BE2C (cell line): ENCODE data around the gene KRTAP9-3. TPM values are rescaled to one million over a fixed set of nuclear protein-coding genes. Genes with fewer than 3 reads are reported as not detected.
"Not testable (repeated sequence)": the region's sequence is repeated elsewhere in the genome, so short reads cannot be mapped to it uniquely, and the experiment has no call there.

Experiments used
- DNase-seq: peaks from one replicate; pipeline ENCODE4 v3.0.0-alpha.2; 2020
- H3K27me3 ChIP-seq: fragments of 250-450 bp; sonication (Bioruptor Pico); 2 replicates; pipeline ENCODE4 v1.5.1; 2020; ENCODE audit warnings: mild to moderate bottlenecking
- H3K36me3 ChIP-seq: fragments of 250-450 bp; sonication (Bioruptor Pico); 2 replicates; pipeline ENCODE4 v1.5.1; 2020; ENCODE audit warnings: mild to moderate bottlenecking
- H3K4me1 ChIP-seq: fragments of 250-450 bp; sonication (Bioruptor Pico); 2 replicates; pipeline ENCODE4 v1.5.1; 2020
- H3K4me3 ChIP-seq: 2 replicates; pipeline ENCODE4 v1.5.1; 2011; ENCODE audit warnings: low read depth, low read length
- H3K9me3 ChIP-seq: fragments of 250-450 bp; sonication (Bioruptor Pico); 2 replicates; pipeline ENCODE4 v1.5.1; 2020
- CTCF ChIP-seq: IDR thresholded peaks from 2 replicates; pipeline ENCODE4 v1.5.1; 2012; ENCODE audit warnings: mild to moderate bottlenecking, low read depth, low read length
- polyA plus RNA-seq: library from polyadenylated mRNA; unstranded; fragments of >200 nt; gene quantifications from one replicate; pipeline ENCODE4 v1.2.1, GENCODE V29; 2012; ENCODE audit warnings: low read depth, missing spikeins; ENCODE audit not compliant: insufficient read length, insufficient read depth

Gene KRTAP9-3
- not detected for polyA plus RNA-seq

GRCh38 chr17:41232399-41233105 is at the start of gene KRTAP9-3:
TSS of gene KRTAP9-3 (plus strand) at chr17:41232449. CDS start at chr17:41232502, 53 bp downstream.
- H3K9me3 ChIP-seq, H3K4me1 ChIP-seq, H3K4me3 ChIP-seq, H3K36me3 ChIP-seq, DNase-seq: not testable (repeated sequence)
- peaks cover 47% of the 10 kb centered on the region for H3K27me3 ChIP-seq

- no peak for TF ChIP-seq CTCF
- no peak within 1 kb of the TSS for H3K4me3 ChIP-seq
- H3K4me1 ChIP-seq, result no peaks in the 10 kb centered on the region
- peak; percentile 16 for DNase-seq
- no peaks in the 10 kb centered on the region; the same call in 1 of the 2 replicates for H3K9me3 ChIP-seq
- peaks cover 35% of the 10 kb centered on the region for H3K27me3 ChIP-seq
- H3K36me3 ChIP-seq, result no peaks in the 10 kb centered on the region
Observed at GRCh38 chr17:41184480-41184961, 47.7 kb upstream of the KRTAP9-3 start, which contains the start of gene KRTAP4-1. TSS of gene KRTAP4-1 (minus strand) at chr17:41184911. CDS start at chr17:41184854, 57 bp downstream.

GRCh38 chr17:41185001-41185400 is 47.2 kb upstream of the KRTAP9-3 start:
- Histone ChIP-seq H3K9me3 (no peaks in the 10 kb centered on the region; the same call in 1 of the 2 replicates), H3K4me3 (no peak overlapping the region), H3K27me3 (peaks cover 35% of the 10 kb centered on the region), H3K4me1 (no peaks in the 10 kb centered on the region), H3K36me3 (no peaks in the 10 kb centered on the region)
- no peak for TF ChIP-seq CTCF
- no peak for DNase-seq

- Histone ChIP-seq H3K36me3 (no peaks in the 10 kb centered on the region), H3K27me3 (peaks cover 30% of the 10 kb centered on the region), H3K9me3 (no peaks in the 10 kb centered on the region; the same call in 1 of the 2 replicates), H3K4me3 (no peak overlapping the region), H3K4me1 (no peaks in the 10 kb centered on the region)
- no peak for TF ChIP-seq CTCF
- DNase-seq, result no peak
Observed at GRCh38 chr17:41186872-41187271, 45.4 kb upstream of the KRTAP9-3 start.

- H3K27me3 ChIP-seq, result peaks cover 18% of the 10 kb centered on the region
- not testable (repeated sequence) for H3K4me1 ChIP-seq, H3K9me3 ChIP-seq, DNase-seq, H3K4me3 ChIP-seq, H3K36me3 ChIP-seq
Observed at GRCh38 chr17:41189837-41190318, 42.4 kb upstream of the KRTAP9-3 start, which contains the start of gene KRTAP9-1. TSS of gene KRTAP9-1 (plus strand) at chr17:41189887. CDS start at chr17:41189887, 0 bp downstream.

GRCh38 chr17:41190328-41190727 is 41.9 kb upstream of the KRTAP9-3 start:
- DNase-seq, result no peak
- no peaks in the 10 kb centered on the region for H3K9me3 ChIP-seq
- H3K4me1 ChIP-seq, result no peaks in the 10 kb centered on the region
- no peak for TF ChIP-seq CTCF
- peaks cover 17% of the 10 kb centered on the region for H3K27me3 ChIP-seq
- no peak overlapping the region for H3K4me3 ChIP-seq
- H3K36me3 ChIP-seq, result no peaks in the 10 kb centered on the region

- H3K27me3 ChIP-seq, result no peaks in the 10 kb centered on the region
- no peak overlapping the region for H3K4me3 ChIP-seq
- H3K36me3 ChIP-seq, result no peaks in the 10 kb centered on the region
- TF ChIP-seq CTCF, result no peak
- no peaks in the 10 kb centered on the region for H3K4me1 ChIP-seq
- no peak for DNase-seq
- H3K9me3 ChIP-seq, result no peaks in the 10 kb centered on the region; the same call in 1 of the 2 replicates
Observed at GRCh38 chr17:41196068-41196467, 36.2 kb upstream of the KRTAP9-3 start.
